Measurements from ENCODE around the gene LRTM1. TPM values are rescaled to one million over a fixed set of nuclear protein-coding genes. Genes with fewer than 3 reads are reported as not detected.

Gene LRTM1
- total RNA-seq, 1 donor from 2014 or later, result 0.77 TPM

DNA sequence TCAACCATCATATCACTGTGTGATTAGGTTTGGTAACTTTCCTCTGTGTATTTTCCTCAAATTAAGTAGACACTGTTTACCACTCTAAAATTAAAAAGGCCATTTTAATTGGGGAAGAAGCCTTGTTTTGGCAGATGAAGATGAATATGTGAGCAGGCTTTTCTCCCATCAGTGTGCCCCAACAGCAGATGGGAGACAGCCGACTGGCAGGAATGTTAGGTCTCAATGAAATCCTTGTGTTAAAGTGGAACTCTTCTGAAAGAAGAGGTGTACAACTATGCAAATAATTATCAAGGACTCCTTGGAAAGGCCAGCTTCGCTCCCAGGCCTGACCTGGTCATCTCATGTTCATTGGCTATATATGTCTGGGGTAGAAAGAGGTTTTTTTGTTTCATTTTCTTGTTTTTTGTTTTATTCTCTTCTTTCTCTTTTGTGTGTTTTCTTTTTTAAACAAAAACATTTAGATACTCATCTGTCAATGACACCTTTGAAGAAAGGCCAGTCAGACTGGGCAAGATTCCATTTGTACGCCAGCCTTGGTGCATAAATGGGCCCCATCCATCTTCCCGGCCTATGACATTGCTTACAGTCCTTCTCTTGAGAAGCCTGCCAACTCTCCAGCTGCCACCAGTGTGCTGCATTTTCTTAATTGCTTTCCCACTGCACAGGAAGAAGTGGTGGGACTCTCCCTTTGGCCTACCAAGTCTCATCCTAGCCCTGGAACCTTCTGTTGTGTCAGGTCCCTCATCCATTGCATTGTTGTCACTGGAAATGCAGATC, 25.8 kb downstream of the LRTM1 start:
- DNase-seq (ENCODE audit: extremely low spot score, unreplicated experiment), result no peak
- Mint-ChIP-seq H3K4me1 (ENCODE audit: unreplicated experiment) (peaks cover 24% of the 10 kb centered on the region), H3K27ac (peak overlapping the region; percentile 56), H3K4me3 (peak overlapping the region; percentile 61), H3K9me3 (peaks cover 6% of the 10 kb centered on the region), H3K36me3 (no peaks in the 10 kb centered on the region), H3K27me3 (no peaks in the 10 kb centered on the region)
- TF ChIP-seq, protein P1, sequence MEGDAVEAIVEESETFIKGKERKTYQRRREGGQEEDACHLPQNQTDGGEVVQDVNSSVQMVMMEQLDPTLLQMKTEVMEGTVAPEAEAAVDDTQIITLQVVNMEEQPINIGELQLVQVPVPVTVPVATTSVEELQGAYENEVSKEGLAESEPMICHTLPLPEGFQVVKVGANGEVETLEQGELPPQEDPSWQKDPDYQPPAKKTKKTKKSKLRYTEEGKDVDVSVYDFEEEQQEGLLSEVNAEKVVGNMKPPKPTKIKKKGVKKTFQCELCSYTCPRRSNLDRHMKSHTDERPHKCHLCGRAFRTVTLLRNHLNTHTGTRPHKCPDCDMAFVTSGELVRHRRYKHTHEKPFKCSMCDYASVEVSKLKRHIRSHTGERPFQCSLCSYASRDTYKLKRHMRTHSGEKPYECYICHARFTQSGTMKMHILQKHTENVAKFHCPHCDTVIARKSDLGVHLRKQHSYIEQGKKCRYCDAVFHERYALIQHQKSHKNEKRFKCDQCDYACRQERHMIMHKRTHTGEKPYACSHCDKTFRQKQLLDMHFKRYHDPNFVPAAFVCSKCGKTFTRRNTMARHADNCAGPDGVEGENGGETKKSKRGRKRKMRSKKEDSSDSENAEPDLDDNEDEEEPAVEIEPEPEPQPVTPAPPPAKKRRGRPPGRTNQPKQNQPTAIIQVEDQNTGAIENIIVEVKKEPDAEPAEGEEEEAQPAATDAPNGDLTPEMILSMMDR (conservative IDR thresholded peaks at IDR 0.05), result no peak

DNA sequence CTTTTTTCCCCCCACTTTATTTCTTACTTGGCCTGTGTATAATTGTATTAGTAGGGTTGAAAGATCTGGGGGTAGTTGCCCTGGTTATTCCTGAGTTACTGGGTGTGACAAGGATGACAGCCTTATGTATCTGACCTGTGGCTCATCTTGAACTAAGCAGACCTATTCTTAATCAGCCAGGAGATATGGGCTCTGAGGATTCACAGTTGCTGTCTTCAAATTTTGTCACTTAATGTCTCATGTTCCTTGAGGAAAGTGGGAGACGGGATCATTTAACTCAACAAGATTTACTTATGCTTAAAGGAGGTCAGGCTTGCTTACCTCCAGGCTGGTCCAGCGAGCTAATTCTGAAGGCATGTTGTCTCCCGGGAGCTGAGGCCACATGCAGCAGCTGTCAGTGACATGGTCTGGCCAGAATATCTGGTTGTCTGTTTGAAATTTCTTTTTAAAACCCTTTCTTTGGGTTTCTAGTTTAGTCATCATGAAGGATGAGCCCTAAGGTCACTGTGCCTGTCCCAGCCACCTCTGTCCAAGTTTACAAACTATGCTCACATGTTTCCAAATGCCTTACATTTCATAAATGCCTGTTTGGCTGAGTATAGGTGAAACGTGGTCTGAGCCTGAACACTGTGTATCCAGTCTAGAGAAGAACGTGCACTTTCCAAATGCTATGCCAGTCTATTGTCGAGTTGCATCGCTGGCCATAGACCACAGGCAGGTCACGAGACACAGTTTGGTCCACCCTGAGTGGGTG, 26.8 kb downstream of the LRTM1 start:
- Mint-ChIP-seq H3K36me3 (no peaks in the 10 kb centered on the region), H3K4me1 (ENCODE audit: unreplicated experiment) (peaks cover 24% of the 10 kb centered on the region), H3K4me3 (peak overlapping the region; percentile 46), H3K27ac (peak overlapping the region; percentile 86), H3K9me3 (peaks cover 6% of the 10 kb centered on the region), H3K27me3 (no peaks in the 10 kb centered on the region)
- TF ChIP-seq, protein P1 (conservative IDR thresholded peaks at IDR 0.05), result no peak
- DNase-seq (ENCODE audit: extremely low spot score, unreplicated experiment), result no peak

DNA sequence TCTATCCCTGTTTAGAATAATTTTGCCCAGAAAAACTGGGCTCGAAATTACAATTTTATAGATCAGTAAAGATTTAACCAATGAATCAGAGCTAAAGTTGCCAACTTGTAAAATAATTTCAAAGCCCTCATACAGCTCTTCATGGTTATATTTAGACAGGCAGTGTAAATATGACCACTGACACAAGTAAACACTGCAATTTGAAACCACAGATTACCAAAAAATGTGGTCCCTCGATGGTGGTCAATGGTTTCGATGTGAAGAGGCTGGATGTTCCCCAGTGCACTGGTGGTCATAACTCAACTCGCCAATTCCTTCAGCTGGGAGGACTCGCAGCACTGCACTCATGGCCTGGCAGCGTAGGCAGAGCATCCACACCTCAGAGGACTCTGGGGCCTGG, 28.6 kb downstream of the LRTM1 start:
- H3K4me3 Mint-ChIP-seq, result no peak overlapping the region
- peaks cover 6% of the 10 kb centered on the region for H3K9me3 Mint-ChIP-seq
- H3K4me1 Mint-ChIP-seq (ENCODE audit: unreplicated experiment), result peaks cover 24% of the 10 kb centered on the region
- TF ChIP-seq, protein P1 (conservative IDR thresholded peaks at IDR 0.05), result no peak
- DNase-seq (ENCODE audit: extremely low spot score, unreplicated experiment), result no peak
- no peaks in the 10 kb centered on the region for H3K27me3 Mint-ChIP-seq
- no peaks in the 10 kb centered on the region for H3K36me3 Mint-ChIP-seq
- no peak overlapping the region for H3K27ac Mint-ChIP-seq

DNA sequence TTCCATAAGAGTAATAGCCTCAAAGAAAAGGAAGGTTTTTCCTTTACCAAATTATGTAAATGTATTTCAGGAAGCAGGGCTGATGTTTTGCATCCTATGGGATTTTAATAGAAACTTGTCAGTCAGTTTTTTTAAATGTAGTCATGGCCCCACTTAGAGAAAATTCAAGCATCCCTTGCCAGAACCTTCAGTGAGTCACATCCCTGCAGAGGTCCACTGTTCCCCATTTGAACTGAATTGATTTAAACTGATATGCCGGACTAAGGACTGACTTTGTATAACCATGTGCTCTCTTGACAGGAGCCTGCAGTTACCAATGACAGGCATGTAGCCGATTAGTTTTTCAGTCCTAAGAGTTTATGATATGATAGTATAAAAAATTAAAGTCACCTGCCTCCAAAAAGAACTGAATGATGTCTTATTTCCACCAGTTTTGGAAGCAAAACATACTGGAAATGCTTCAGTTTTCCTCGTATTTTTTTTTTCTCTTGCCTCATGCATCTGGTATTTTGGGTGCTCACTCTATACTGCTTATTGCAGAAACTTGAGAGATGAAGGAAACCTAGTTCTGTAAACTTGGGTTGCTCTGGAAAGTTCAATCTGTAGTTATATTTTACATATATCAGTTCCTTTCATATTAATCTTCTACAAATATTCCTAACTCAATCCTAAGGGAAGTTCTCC, 30.7 kb downstream of the LRTM1 start:
- Mint-ChIP-seq H3K9me3 (peaks cover 6% of the 10 kb centered on the region), H3K4me1 (ENCODE audit: unreplicated experiment) (peaks cover 25% of the 10 kb centered on the region), H3K36me3 (no peaks in the 10 kb centered on the region), H3K27ac (no peak overlapping the region), H3K27me3 (no peaks in the 10 kb centered on the region), H3K4me3 (no peak overlapping the region)
- no peak for DNase-seq (ENCODE audit: extremely low spot score, unreplicated experiment)
- TF ChIP-seq, protein P1 (conservative IDR thresholded peaks at IDR 0.05), result no peak

DNA sequence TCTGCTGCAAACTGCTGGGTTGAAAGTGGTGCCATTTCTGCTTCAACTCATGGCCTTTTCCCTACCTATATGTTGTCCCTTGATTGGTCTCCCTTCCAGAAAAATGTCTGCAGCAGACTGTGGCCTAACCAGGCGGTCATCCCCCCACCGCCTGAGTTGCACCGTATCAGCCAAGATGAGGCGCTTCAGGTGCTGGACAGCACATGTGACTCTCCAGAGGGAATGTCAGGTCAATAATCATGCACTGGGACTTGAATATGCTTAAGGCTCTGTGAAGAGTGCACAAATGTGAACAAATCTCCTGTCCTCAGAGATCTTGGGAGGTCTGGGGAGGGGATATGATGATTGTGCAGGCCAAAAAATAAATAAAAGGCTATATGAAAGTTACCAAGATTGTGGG, 32.2 kb downstream of the LRTM1 start:
- Mint-ChIP-seq H3K27ac (no peak overlapping the region), H3K36me3 (no peaks in the 10 kb centered on the region), H3K4me1 (ENCODE audit: unreplicated experiment) (peaks cover 25% of the 10 kb centered on the region), H3K9me3 (peaks cover 6% of the 10 kb centered on the region), H3K27me3 (no peaks in the 10 kb centered on the region), H3K4me3 (no peak overlapping the region)
- no peak for DNase-seq (ENCODE audit: extremely low spot score, unreplicated experiment)
- TF ChIP-seq, protein P1 (conservative IDR thresholded peaks at IDR 0.05), result no peak

Data from type B pancreatic cell (in vitro differentiated cells).